Measurements from ENCODE around the gene ERGIC2. TPM values are rescaled to one million over a fixed set of nuclear protein-coding genes. Genes with fewer than 3 reads are reported as not detected.

Gene ERGIC2
- total and polyA plus RNA-seq, 3 donors from 2014 or later, result 41.7 to 83.0 (median 71.3) TPM

DNA sequence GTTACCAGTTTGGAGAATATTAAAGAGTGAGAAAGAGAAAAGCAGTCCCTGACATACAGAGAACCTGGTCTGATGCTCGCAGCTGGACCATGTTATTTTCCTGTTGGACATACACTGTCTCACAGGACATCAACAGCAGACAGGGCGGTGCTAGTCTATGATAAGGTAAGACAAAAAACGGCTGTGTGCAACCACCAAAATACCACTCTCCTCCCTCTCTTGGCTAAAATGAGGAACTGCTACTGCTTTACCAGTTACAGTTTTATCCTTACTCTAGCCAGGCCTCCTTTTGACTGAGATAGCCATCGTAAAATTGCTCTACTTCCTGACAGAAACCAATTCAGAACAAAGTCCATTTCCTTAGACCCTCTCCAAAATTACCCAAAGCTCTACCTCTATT, 47.0 kb upstream of the ERGIC2 start:
- no peaks in the 10 kb centered on the region for H3K27me3 ChIP-seq
- H3K4me3 ChIP-seq, result no peak overlapping the region
- intact Hi-C loops (cut with DNase I; ENCODE audit: low total_unique reads), result no loop called here
- H3K27ac ChIP-seq, result no peak overlapping the region
- H3K4me1 ChIP-seq, result no peaks in the 10 kb centered on the region
- TF ChIP-seq, protein P1, sequence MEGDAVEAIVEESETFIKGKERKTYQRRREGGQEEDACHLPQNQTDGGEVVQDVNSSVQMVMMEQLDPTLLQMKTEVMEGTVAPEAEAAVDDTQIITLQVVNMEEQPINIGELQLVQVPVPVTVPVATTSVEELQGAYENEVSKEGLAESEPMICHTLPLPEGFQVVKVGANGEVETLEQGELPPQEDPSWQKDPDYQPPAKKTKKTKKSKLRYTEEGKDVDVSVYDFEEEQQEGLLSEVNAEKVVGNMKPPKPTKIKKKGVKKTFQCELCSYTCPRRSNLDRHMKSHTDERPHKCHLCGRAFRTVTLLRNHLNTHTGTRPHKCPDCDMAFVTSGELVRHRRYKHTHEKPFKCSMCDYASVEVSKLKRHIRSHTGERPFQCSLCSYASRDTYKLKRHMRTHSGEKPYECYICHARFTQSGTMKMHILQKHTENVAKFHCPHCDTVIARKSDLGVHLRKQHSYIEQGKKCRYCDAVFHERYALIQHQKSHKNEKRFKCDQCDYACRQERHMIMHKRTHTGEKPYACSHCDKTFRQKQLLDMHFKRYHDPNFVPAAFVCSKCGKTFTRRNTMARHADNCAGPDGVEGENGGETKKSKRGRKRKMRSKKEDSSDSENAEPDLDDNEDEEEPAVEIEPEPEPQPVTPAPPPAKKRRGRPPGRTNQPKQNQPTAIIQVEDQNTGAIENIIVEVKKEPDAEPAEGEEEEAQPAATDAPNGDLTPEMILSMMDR (IDR thresholded peaks at IDR 0.05), result no peak
- TF ChIP-seq POLR2A (IDR thresholded peaks at IDR 0.05), result no peak
- H3K36me3 ChIP-seq (ENCODE audit: low read depth, missing control alignments), result no peaks in the 10 kb centered on the region
- DNase-seq, result no peak
- no peaks in the 10 kb centered on the region for H3K9me3 ChIP-seq
- 52 to 62% methylated on average over 4 of the region's 4 CpGs for WGBS, 2 donors

DNA sequence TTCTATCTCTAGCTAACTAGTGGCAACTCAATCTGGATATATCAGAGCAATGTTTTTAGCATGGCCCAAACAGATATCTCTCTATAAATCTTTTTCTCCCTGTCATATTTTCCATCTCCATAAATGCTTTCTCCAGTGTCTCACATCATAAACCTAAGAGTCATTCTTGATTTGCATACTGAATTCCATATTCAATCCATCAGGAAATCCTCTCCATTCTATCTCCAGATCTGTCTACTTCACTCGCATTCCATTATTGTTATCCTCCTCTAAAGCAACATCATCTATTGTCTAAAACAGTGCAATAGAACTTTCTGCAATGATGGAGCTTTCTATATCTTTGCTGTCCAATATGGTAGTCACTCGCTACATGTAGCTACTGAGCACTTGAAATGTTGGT, 45.5 kb upstream of the ERGIC2 start:
- H3K27me3 ChIP-seq, result no peaks in the 10 kb centered on the region
- no peaks in the 10 kb centered on the region for H3K4me1 ChIP-seq
- H3K36me3 ChIP-seq (ENCODE audit: low read depth, missing control alignments), result no peaks in the 10 kb centered on the region
- WGBS, 2 donors, result 85 to 91% methylated on average over 2 of the region's 2 CpGs
- no peak overlapping the region for H3K4me3 ChIP-seq
- intact Hi-C loops (cut with DNase I; ENCODE audit: low total_unique reads), result no loop called here
- DNase-seq, result no peak
- no peak overlapping the region for H3K27ac ChIP-seq
- TF ChIP-seq, protein P1 (IDR thresholded peaks at IDR 0.05), result no peak
- no peak for TF ChIP-seq POLR2A (IDR thresholded peaks at IDR 0.05)
- no peaks in the 10 kb centered on the region for H3K9me3 ChIP-seq

DNA sequence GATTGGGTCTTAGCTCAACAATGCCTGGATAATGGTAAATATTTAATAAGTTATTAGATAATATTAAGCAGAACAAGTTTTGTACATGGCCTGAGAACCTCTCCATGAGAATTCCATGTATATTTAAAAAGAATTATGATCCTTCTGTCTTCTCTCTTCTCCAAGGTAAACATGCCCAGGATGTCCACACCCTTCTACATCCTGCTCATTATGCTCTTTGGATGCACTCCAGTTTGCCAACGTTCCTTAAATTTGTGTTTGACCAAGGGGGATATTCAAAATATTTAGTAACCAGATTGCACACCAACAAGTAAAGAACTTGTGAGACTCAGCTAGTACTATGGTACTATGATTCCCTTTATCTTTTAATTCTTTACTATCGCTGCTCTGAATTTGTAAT, 44.8 kb upstream of the ERGIC2 start:
- no peaks in the 10 kb centered on the region for H3K4me1 ChIP-seq
- no peak overlapping the region for H3K4me3 ChIP-seq
- no peak overlapping the region for H3K27ac ChIP-seq
- TF ChIP-seq POLR2A (IDR thresholded peaks at IDR 0.05), result no peak
- TF ChIP-seq, protein P1 (IDR thresholded peaks at IDR 0.05), result no peak
- no peaks in the 10 kb centered on the region for H3K9me3 ChIP-seq
- DNase-seq, result no peak
- intact Hi-C loops (cut with DNase I; ENCODE audit: low total_unique reads), result no loop called here
- no peaks in the 10 kb centered on the region for H3K36me3 ChIP-seq (ENCODE audit: low read depth, missing control alignments)
- 64 to 77% methylated on average over 2 of the region's 2 CpGs for WGBS, 2 donors
- no peaks in the 10 kb centered on the region for H3K27me3 ChIP-seq

DNA sequence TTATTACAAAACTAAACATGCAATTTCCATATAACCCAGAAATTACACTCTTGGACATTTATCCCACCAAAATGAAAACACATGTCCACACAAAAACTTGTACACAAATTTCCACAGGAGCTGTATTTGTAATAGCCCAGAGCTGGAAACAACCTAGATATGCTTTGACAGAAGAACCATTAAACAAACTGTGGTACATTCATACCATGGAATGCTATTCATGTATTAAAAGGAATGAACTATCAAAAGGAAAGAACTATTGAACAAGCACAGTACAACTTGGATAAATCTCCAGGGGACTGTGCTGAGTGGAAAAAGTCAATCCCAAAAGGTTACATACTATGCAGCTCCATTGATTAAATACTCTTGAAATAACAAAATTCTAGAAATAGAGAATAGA, 35.8 kb upstream of the ERGIC2 start:
- no peaks in the 10 kb centered on the region for H3K36me3 ChIP-seq (ENCODE audit: low read depth, missing control alignments)
- H3K4me1 ChIP-seq, result no peaks in the 10 kb centered on the region
- H3K9me3 ChIP-seq, result no peaks in the 10 kb centered on the region
- H3K27ac ChIP-seq, result no peak overlapping the region
- no peak for DNase-seq
- no peaks in the 10 kb centered on the region for H3K27me3 ChIP-seq
- no peak overlapping the region for H3K4me3 ChIP-seq
- intact Hi-C loops (cut with DNase I; ENCODE audit: low total_unique reads), result no loop called here
- TF ChIP-seq, protein P1 (IDR thresholded peaks at IDR 0.05), result no peak
- TF ChIP-seq POLR2A (IDR thresholded peaks at IDR 0.05), result no peak

DNA sequence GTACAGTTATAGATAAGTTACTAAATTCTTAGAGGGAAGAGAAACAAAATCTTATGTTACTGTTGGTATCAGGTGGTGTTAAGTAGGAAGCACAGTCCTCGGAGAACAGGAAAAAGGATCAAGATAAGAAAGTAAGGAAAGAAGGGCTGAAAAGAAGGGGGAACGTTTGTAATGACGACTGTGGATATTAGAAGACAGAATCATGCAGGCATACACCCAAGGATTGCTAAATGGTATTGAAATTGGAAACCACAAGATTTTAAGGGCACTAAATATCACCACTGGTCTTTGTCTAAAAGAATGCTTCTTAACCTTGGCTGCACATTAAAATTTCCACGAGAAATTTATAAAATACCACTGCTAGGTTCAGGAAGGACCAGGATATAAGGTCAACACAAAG, 34.1 kb upstream of the ERGIC2 start:
- Histone ChIP-seq H3K9me3 (no peaks in the 10 kb centered on the region), H3K27ac (no peak overlapping the region), H3K4me1 (no peaks in the 10 kb centered on the region), H3K4me3 (no peak overlapping the region), H3K36me3 (ENCODE audit: low read depth, missing control alignments) (no peaks in the 10 kb centered on the region), H3K27me3 (no peaks in the 10 kb centered on the region)
- TF ChIP-seq POLR2A (IDR thresholded peaks at IDR 0.05), result no peak
- TF ChIP-seq, protein P1 (IDR thresholded peaks at IDR 0.05), result no peak
- DNase-seq, result no peak
- intact Hi-C loops (cut with DNase I; ENCODE audit: low total_unique reads), result no loop called here
- 61 to 63% methylated on average over 4 of the region's 4 CpGs for WGBS, 2 donors
